Thoracic aorta (tissue), 2 donors: ENCODE measurements around the gene LRP5. TPM values are rescaled to one million over a fixed set of nuclear protein-coding genes. Genes with fewer than 3 reads are reported as not detected.
A peak's percentile ranks its signal among the peaks of the same experiment; 100 is the strongest.

Source experiments
- ATAC-seq: fragments of 150-250 bp; one replicate; pipeline ENCODE4 v1.8.0; 2017; ENCODE audit warnings: low read depth; ENCODE audit not compliant: insufficient number of reproducible peaks, low FRiP score
- DNase-seq: peaks from one replicate; pipeline ENCODE4 v3.0.0-alpha.2; 2020; ENCODE audit warnings: low spot score
- H3K27ac ChIP-seq, 2 donors: fragments of 200-600 bp; sonication (generic); 1 replicate in 1 of 2; 2 replicates in 1 of 2; pipeline ENCODE4 v1.5.1; 2016; ENCODE audit warnings: mild to moderate bottlenecking in 2 of 2, moderate library complexity in 2 of 2
- H3K27me3 ChIP-seq: fragments of 200-600 bp; sonication (generic); replicated peaks from 2 replicates; pipeline ENCODE4 v1.6.0; 2016; ENCODE audit warnings: mild to moderate bottlenecking; ENCODE audit not compliant: insufficient read depth
- H3K36me3 ChIP-seq: fragments of 200-600 bp; sonication (generic); one replicate; pipeline ENCODE4 v1.5.1; 2016
- H3K4me1 ChIP-seq, 2 donors: fragments of 200-600 bp; sonication (generic); 1 replicate in 1 of 2; 2 replicates in 1 of 2; pipeline versions ENCODE4 v1.5.1 to v1.6.0; 2016; ENCODE audit warnings: low read depth in 2 of 2, mild to moderate bottlenecking in 1 of 2; ENCODE audit not compliant: control insufficient read depth in 1 of 2
- H3K4me3 ChIP-seq: fragments of 200-600 bp; sonication (generic); 2 replicates; pipeline ENCODE4 v1.5.1; 2016; ENCODE audit warnings: mild to moderate bottlenecking
- H3K9me3 ChIP-seq: fragments of 200-600 bp; sonication (generic); 2 replicates; pipeline ENCODE4 v1.5.1; 2016
- total RNA-seq, 2 donors: library from RNA; depleted of rRNA; stranded (reverse); fragments of >200 nt; gene quantifications; one replicate each; pipeline versions ENCODE4 v1.1.0 to v1.2.3, GENCODE V29; 2016
- TF ChIP-seq, protein P1 (sequence below): fragments of 200-600 bp; sonication (generic); IDR thresholded peaks from one replicate; pipeline ENCODE4 v1.5.1; 2019; ENCODE audit warnings: antibody characterized with exemption

LRP5 gene
- total RNA-seq, 2 donors from 2014 or later: 67.2 to 99.1 TPM

DNA sequence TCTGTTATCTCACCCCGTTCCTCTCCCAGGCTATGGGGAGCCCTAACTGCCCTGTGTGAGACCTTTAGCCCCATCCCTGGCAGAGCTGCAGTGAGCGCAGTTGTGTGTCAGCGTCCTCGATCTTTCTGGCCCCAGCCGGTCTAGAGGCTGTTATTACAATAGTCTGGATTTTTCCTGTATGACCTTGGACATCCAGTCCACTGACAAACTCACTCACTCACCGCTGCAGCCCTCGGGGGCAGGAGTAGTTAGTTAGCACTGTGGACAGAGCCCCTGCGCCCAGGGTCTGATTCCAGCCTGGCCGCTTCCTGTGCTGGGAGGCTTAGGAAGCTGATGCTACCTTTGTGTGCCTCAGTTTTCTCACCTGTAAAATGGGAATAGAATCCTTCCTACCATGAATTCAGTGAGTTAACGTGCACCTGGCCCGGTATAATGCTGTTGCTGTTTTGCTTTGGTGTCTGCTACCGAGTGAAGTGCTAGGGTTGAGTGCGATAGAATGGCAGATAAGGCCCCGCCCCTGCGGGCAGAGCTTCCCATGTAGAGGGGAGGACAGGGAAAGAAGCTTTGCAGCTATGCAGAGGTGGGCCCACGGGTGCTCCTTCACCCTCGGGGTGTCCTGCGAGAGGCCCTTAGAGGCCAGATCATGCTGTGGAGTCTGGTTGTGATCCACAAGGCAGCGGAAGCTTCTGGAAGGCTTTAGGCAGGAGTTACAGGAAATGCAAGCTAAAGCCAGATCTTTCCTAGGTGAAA, 3.0 kb downstream of the LRP5 start:
- TF ChIP-seq, protein P1, sequence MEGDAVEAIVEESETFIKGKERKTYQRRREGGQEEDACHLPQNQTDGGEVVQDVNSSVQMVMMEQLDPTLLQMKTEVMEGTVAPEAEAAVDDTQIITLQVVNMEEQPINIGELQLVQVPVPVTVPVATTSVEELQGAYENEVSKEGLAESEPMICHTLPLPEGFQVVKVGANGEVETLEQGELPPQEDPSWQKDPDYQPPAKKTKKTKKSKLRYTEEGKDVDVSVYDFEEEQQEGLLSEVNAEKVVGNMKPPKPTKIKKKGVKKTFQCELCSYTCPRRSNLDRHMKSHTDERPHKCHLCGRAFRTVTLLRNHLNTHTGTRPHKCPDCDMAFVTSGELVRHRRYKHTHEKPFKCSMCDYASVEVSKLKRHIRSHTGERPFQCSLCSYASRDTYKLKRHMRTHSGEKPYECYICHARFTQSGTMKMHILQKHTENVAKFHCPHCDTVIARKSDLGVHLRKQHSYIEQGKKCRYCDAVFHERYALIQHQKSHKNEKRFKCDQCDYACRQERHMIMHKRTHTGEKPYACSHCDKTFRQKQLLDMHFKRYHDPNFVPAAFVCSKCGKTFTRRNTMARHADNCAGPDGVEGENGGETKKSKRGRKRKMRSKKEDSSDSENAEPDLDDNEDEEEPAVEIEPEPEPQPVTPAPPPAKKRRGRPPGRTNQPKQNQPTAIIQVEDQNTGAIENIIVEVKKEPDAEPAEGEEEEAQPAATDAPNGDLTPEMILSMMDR: no peak
- DNase-seq (no peak), ATAC-seq (no peak)
- H3K27ac ChIP-seq: peak overlapping the region; percentile 87 to 92
- H3K4me1 ChIP-seq: peaks cover 21 to 43% of the 10 kb centered on the region in 2 donors
- no peaks in the 10 kb centered on the region for H3K36me3 ChIP-seq
- no peaks in the 10 kb centered on the region for H3K9me3 ChIP-seq
- peak overlapping the region; percentile 93 for H3K4me3 ChIP-seq
- no peaks in the 10 kb centered on the region for H3K27me3 ChIP-seq

DNA sequence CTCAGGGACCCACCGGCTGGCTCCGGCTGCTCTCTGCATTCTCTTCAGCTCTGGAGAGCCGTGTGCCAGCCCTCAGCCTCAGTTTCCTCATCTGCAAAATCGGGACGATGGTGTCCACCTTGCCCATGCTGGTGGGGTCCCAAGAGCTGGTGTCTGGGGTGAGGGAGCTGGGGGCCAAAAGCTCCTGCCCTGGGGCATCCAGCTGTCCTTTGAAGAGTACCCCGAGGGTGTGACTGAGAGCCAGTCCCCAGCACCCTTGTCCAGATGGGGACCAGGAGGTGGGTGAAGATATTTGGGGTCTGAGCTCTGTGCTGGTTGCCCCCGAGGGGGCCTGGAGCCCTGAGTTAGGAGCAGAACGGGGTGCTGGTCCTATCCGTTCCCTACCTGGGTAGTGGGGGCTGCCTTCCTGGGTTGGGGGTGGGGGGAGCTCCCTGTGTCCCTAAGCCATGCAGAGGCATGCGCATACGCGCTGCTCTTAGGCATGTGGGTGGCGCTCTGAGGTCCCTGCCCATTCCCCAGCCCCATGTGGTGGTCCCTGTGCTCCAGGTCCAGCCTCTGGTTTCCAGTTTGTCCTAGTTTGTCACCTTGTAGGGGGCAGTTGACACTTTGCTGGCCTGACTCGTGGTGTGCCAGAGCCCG, 4.9 kb downstream of the LRP5 start:
- Histone ChIP-seq H3K4me3 (peak overlapping the region; percentile 40), H3K36me3 (no peaks in the 10 kb centered on the region), H3K27ac (peak overlapping the region; percentile 38 to 50), H3K9me3 (no peaks in the 10 kb centered on the region), H3K27me3 (no peaks in the 10 kb centered on the region), H3K4me1 (peaks cover 30 to 56% of the 10 kb centered on the region in 2 donors)
- no peak for DNase-seq
- no peak for ATAC-seq
- TF ChIP-seq, protein P1: no peak

DNA sequence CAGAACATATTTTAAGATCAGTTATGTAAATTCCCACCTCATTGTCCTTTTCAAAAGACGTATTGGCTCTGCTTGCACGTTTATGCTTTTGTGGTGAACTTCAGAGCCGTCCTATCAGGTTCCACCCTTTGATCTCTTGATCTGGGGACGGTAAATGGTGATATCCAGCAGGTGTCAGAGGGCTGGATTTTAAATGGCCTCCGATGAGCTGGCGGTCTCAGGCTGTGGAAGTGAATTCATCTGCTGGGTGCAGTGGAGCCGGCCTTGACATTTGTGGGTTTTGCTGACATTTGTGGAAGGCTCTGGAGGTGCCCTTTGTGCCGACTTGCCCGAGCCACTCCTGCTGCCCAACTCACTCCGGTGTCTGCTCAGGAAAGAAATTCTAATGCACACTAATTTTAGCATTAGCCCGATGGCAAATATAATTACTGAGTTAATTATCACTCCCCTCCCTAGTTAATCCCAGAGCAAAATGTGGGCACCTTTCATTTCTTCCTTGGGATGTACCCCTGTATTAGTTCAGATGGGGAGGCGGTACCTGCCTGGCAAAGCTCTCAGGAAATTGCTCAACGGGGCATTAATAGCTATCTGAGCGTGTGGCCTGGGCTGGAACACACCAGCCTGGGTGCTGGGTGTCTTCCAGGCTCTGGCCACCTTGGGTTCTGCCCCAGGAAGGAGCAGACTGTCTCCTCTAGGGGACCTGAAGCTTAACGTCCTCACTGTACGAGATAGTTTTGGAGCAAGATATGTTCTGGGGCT, 9.1 kb downstream of the LRP5 start:
- no peak for ATAC-seq
- TF ChIP-seq, protein P1: no peak
- DNase-seq: no peak
- no peaks in the 10 kb centered on the region for H3K27me3 ChIP-seq
- peaks cover 24 to 57% of the 10 kb centered on the region in 2 donors for H3K4me1 ChIP-seq
- H3K4me3 ChIP-seq: peak overlapping the region; percentile 29
- no peaks in the 10 kb centered on the region for H3K36me3 ChIP-seq
- H3K27ac ChIP-seq: peak overlapping the region; percentile 68 to 82
- H3K9me3 ChIP-seq: no peaks in the 10 kb centered on the region

DNA sequence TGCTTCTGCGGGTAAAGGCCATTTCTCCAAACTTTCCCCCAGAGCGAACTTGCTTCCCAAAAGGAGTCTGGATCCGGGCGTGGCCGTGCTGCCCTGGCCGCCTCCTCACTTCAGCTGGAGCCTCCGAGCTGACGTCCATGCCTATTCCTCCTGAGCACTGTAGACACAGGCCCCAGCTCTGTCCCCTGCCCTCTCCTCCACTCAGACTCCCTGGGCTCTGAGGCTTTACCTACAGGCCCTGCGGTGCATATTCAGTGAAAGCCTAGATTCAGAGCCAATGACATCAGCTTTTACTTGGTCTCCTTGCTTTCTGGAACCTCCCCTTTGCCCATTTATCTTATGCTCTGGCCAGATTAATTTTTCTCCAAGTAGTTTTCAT, 9.7 kb downstream of the LRP5 start:
- ATAC-seq: no peak
- Histone ChIP-seq H3K4me1 (peaks cover 24 to 57% of the 10 kb centered on the region in 2 donors), H3K9me3 (no peaks in the 10 kb centered on the region), H3K36me3 (no peaks in the 10 kb centered on the region), H3K27ac (peak overlapping the region; percentile 68 to 82), H3K4me3 (peak overlapping the region; percentile 29), H3K27me3 (no peaks in the 10 kb centered on the region)
- TF ChIP-seq, protein P1: no peak
- no peak for DNase-seq

DNA sequence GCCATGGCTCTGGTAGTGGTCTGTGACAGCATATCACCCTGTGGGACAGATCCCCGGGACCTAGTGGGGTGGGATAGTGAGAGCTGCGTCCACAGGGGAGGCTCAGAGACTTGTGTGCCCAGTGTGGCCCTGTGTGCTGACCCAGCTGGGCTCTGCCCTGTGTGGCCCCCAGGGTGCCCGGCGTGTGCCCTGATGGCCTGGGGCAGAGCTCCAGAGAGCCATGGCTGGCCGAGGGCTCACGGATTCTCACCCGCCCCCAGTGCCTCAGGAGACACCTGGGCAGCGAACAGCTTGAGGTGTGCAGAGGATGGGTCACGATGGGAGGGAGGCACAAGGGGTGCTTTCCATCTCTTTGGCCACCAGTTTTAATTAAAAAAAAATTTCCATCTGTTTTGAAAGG, 11.8 kb downstream of the LRP5 start:
- TF ChIP-seq, protein P1: no peak
- no peak for DNase-seq
- Histone ChIP-seq H3K27me3 (no peaks in the 10 kb centered on the region), H3K4me3 (no peak overlapping the region), H3K9me3 (no peaks in the 10 kb centered on the region), H3K27ac (no peak overlapping the region), H3K4me1 (peaks cover 38 to 73% of the 10 kb centered on the region in 2 donors), H3K36me3 (no peaks in the 10 kb centered on the region)
- no peak for ATAC-seq
